ENCODE data around the gene CDK14. TPM values are rescaled to one million over a fixed set of nuclear protein-coding genes. Genes with fewer than 3 reads are reported as not detected.

Gene CDK14
- total RNA-seq, result 88.5 TPM

DNA sequence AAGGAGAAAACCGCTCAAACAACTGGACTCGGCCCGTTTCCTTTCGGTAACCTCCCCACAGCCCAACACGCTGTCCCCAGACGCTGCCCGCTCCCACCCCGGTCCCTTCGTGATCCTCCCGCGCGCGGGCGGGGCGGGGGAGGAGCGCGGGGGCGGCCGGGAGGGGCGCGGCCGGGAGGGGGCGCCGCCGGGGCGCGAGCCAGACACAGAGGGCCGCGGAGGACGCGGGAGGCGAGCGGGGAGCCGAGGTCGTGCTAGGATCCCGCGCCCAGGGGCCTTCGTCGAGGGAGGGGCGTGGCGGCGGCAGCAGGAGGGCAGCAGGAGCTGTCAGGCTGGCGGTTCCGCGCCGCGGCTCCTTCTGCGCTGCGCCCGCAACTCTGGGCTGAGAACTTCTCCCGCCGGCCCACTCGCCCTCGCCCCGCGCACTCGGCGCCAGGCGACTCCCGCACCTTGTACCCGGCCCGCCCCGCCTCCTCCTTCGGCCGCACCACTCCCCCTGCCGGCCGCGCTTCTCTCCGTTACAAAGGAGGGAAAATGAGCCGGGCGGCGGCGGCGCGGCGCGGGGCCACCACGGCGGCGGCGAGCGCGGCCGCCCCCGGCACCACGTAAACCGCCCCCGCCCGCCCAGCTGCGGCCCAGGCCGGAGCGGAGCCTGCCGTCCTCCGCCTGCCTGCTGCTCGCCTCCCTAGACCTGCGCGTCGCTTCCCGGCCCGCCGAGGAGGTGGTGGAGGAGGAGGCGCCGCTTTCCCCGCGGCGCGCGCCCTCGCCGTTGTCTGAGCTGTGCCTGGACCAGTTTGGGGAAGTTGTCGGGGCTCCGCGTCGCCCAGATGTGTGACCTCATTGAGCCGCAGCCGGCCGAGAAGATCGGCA is at the start of gene CDK14:
CDK14 (plus strand) TSS at position 521 of the 870 bp plus-strand sequence; CDS start at position 828, 307 bp downstream.

Other genes starting within 250 kb of the CDK14 start
- 56.7 TPM for gene GTPBP10, start 249.6 kb upstream of the CDK14 start, total RNA-seq
- 51.7 TPM for gene CLDN12, start 192.9 kb upstream of the CDK14 start, total RNA-seq
- not detected for gene PTTG1IP2, start 126.7 kb upstream of the CDK14 start, total RNA-seq

Data from camera-type eye (tissue), 1 donor.